ENCODE measurements around the gene ZNF609. TPM values are rescaled to one million over a fixed set of nuclear protein-coding genes. Genes with fewer than 3 reads are reported as not detected.

The ZNF609 gene
- polyA plus RNA-seq, 2 of the 4 experiments (the other 2 are of a cell fraction) = 19.6 to 39.9 TPM

- peaks cover 1% of the 10 kb centered on the region; the same call in 1 of the 3 replicates for H3K4me1 ChIP-seq
- no peak overlapping the region for H3K4me3 ChIP-seq
- ChIA-PET POLR2A (interaction anchor here (0.7 kb wide), 1 partner anchor 139 kb away, joined by 4 read pairs; no protein-coding TSS in a partner anchor), CTCF (interaction anchor here (0.6 to 1.9 kb wide), 7 partner anchors 13 to 327 kb away, joined by 3 to 6 read pairs (median 3); no protein-coding TSS in a partner anchor)
- peak; percentile 56 for FAIRE-seq
- no peak for DNase-seq (ENCODE audit: low read depth in 1 of 2, low spot score in 1 of 2)
- no peak overlapping the region for H3K4me2 ChIP-seq
- no peak for TF ChIP-seq RCOR1 (IDR thresholded peaks at IDR 0.05; ENCODE audit: low read depth, low read length)
- TF ChIP-seq MAZ (IDR thresholded peaks at IDR 0.05; ENCODE audit: borderline replicate concordance, low read depth, low read length) = no peak
- no peak for TF ChIP-seq SMC3 (IDR thresholded peaks at IDR 0.05)
- no peak for TF ChIP-seq HOXA7 (CRISPR knock-in tag; IDR thresholded peaks at IDR 0.05)
- no peak for TF ChIP-seq MAFK (IDR thresholded peaks at IDR 0.05; ENCODE audit: partially characterized antibody)
- TF ChIP-seq TP53 (CRISPR knock-in tag; IDR thresholded peaks at IDR 0.05) = no peak
- TF ChIP-seq HDAC2 (IDR thresholded peaks at IDR 0.05) = no peak
- TF ChIP-seq, protein P1, sequence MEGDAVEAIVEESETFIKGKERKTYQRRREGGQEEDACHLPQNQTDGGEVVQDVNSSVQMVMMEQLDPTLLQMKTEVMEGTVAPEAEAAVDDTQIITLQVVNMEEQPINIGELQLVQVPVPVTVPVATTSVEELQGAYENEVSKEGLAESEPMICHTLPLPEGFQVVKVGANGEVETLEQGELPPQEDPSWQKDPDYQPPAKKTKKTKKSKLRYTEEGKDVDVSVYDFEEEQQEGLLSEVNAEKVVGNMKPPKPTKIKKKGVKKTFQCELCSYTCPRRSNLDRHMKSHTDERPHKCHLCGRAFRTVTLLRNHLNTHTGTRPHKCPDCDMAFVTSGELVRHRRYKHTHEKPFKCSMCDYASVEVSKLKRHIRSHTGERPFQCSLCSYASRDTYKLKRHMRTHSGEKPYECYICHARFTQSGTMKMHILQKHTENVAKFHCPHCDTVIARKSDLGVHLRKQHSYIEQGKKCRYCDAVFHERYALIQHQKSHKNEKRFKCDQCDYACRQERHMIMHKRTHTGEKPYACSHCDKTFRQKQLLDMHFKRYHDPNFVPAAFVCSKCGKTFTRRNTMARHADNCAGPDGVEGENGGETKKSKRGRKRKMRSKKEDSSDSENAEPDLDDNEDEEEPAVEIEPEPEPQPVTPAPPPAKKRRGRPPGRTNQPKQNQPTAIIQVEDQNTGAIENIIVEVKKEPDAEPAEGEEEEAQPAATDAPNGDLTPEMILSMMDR (IDR thresholded peaks at IDR 0.05) = no peak
- TF ChIP-seq, protein P2, sequence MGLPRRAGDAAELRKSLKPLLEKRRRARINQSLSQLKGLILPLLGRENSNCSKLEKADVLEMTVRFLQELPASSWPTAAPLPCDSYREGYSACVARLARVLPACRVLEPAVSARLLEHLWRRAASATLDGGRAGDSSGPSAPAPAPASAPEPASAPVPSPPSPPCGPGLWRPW (IDR thresholded peaks at IDR 0.05) = no peak
- ATAC-seq = no peak
- no peak overlapping the region for H3K27ac ChIP-seq
- H3K9me3 ChIP-seq = no peaks in the 10 kb centered on the region
These were observed 23.4 kb downstream of the ZNF609 start for GRCh38 chr15:64483749-64484148.

GRCh38 chr15:64485796-64486195 is 25.4 kb downstream of the ZNF609 start:
- Histone ChIP-seq H3K4me2 (no peak overlapping the region), H3K4me1 (no peaks in the 10 kb centered on the region), H3K27ac (no peak overlapping the region), H3K4me3 (no peak overlapping the region), H3K9me3 (no peaks in the 10 kb centered on the region)
- ChIA-PET POLR2A (no interaction called here), CTCF (interaction anchor here (0.6 to 1.0 kb wide), 3 partner anchors 8 to 40 kb away, joined by 3 read pairs; no protein-coding TSS in a partner anchor)
- TF ChIP-seq ZSCAN20 (CRISPR knock-in tag; IDR thresholded peaks at IDR 0.05) (no peak), POLR2AphosphoS2 (conservative IDR thresholded peaks at IDR 0.05; ENCODE audit: low read length) (no peak), POLR2A (IDR thresholded peaks at IDR 0.05; ENCODE audit: low read length) (no peak), CEBPB (IDR thresholded peaks at IDR 0.05) (no peak), HOXB5 (CRISPR knock-in tag; IDR thresholded peaks at IDR 0.05) (no peak)
- TF ChIP-seq, protein P3, sequence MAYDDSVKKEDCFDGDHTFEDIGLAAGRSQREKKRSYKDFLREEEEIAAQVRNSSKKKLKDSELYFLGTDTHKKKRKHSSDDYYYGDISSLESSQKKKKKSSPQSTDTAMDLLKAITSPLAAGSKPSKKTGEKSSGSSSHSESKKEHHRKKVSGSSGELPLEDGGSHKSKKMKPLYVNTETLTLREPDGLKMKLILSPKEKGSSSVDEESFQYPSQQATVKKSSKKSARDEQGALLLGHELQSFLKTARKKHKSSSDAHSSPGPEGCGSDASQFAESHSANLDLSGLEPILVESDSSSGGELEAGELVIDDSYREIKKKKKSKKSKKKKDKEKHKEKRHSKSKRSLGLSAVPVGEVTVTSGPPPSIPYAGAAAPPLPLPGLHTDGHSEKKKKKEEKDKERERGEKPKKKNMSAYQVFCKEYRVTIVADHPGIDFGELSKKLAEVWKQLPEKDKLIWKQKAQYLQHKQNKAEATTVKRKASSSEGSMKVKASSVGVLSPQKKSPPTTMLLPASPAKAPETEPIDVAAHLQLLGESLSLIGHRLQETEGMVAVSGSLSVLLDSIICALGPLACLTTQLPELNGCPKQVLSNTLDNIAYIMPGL (CRISPR knock-in tag; IDR thresholded peaks at IDR 0.05; ENCODE audit: borderline replicate concordance) = no peak
- TF ChIP-seq, protein P2 (IDR thresholded peaks at IDR 0.05) = no peak
- FAIRE-seq (no peak), ATAC-seq (no peak), DNase-seq (ENCODE audit: low read depth in 1 of 2, low spot score in 1 of 2) (no peak)

DNA sequence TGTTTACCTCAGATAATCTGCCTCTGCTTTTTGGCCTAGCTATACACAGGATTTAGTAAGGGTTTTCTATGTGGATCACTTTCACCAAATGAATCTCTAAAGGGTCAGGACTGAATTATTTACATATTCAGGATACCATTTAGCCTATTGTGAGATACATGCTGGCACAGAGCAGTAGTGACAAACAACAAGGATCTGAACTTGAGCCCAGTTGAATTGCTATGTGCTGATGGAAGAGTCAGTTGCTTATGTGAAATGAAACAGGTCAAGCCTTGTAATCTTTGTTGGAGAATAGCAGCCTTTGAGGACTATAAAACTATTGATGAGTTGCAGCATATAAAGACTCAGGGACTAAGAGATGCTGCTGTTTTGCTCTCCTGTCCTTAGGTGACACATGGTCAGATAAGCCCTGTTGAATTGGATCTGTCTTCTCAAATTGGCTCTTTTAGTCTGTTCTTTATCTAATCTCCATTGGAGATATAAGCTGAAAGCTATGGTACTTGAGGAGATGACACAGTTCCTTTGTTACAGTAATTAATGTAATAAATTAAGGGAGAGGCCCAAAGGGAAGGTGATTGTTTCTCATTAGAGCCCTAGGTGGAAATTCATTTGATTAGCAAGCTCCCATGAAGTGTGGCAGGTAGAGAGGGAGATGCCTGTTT is 30.4 kb downstream of the ZNF609 start:
- FAIRE-seq (no peak), ATAC-seq (no peak), DNase-seq (ENCODE audit: low read depth in 1 of 2, low spot score in 1 of 2) (no peak)
- Histone ChIP-seq H3K4me3 (no peak overlapping the region), H3K27ac (no peak overlapping the region), H3K4me2 (no peak overlapping the region), H3K4me1 (no peaks in the 10 kb centered on the region), H3K9me3 (no peaks in the 10 kb centered on the region)
- CTCF ChIA-PET = interaction anchor here (0.6 to 1.0 kb wide), 4 partner anchors 13 to 340 kb away, joined by 3 to 5 read pairs (median 3); no protein-coding TSS in a partner anchor
- POLR2A ChIA-PET = no interaction called here
- TF ChIP-seq HOXB13 (CRISPR knock-in tag; IDR thresholded peaks at IDR 0.05; ENCODE audit: low read depth) = no peak
- no peak for TF ChIP-seq HOXB5 (CRISPR knock-in tag; IDR thresholded peaks at IDR 0.05)
- TF ChIP-seq, protein P3 (CRISPR knock-in tag; IDR thresholded peaks at IDR 0.05; ENCODE audit: borderline replicate concordance) = no peak
- TF ChIP-seq, protein P4, sequence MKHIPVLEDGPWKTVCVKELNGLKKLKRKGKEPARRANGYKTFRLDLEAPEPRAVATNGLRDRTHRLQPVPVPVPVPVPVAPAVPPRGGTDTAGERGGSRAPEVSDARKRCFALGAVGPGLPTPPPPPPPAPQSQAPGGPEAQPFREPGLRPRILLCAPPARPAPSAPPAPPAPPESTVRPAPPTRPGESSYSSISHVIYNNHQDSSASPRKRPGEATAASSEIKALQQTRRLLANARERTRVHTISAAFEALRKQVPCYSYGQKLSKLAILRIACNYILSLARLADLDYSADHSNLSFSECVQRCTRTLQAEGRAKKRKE (CRISPR knock-in tag; IDR thresholded peaks at IDR 0.05; ENCODE audit: low read depth) = no peak
- TF ChIP-seq TFCP2L1 (CRISPR knock-in tag; IDR thresholded peaks at IDR 0.05) = no peak
- TF ChIP-seq KDM5A (IDR thresholded peaks at IDR 0.05) = no peak
- no peak for TF ChIP-seq MYC (IDR thresholded peaks at IDR 0.05; ENCODE audit: borderline replicate concordance, low read length)
- TF ChIP-seq HEYL (CRISPR knock-in tag; IDR thresholded peaks at IDR 0.05) = no peak
- no peak for TF ChIP-seq TP53 (CRISPR knock-in tag; IDR thresholded peaks at IDR 0.05)
- TF ChIP-seq MAFK (IDR thresholded peaks at IDR 0.05; ENCODE audit: partially characterized antibody) = no peak
- no peak for TF ChIP-seq ZC3H11A (IDR thresholded peaks at IDR 0.05)
- TF ChIP-seq E2F6 (IDR thresholded peaks at IDR 0.05; ENCODE audit: borderline replicate concordance, low read depth) = no peak
- no peak for TF ChIP-seq CHD4 (IDR thresholded peaks at IDR 0.05; ENCODE audit: borderline replicate concordance)

Measured in A549 (cell line).